Neuron (in vitro differentiated cells): ENCODE results near the gene NAT14.

Source experiments
- H2AFZ ChIP-seq: one replicate; pipeline ENCODE4 v1.6.1; 2013; ENCODE audit warnings: low read depth, mild to moderate bottlenecking, inconsistent platforms, low read length, moderate library complexity
- H3K27me3 ChIP-seq: one replicate; pipeline ENCODE4 v1.6.1; 2013; ENCODE audit warnings: low read length; ENCODE audit not compliant: insufficient read depth
- H3K36me3 ChIP-seq: one replicate; pipeline ENCODE4 v1.6.1; 2013; ENCODE audit warnings: low read length; ENCODE audit not compliant: insufficient read depth
- H3K4me1 ChIP-seq: one replicate; pipeline ENCODE4 v1.6.1; 2013; ENCODE audit warnings: low read length; ENCODE audit not compliant: insufficient read depth
- H3K4me3 ChIP-seq: 2 replicates; pipeline ENCODE4 v1.5.1; 2013; ENCODE audit warnings: mild to moderate bottlenecking, low read length, moderate library complexity
- H3K9me3 ChIP-seq: one replicate; pipeline ENCODE4 v1.6.1; 2013; ENCODE audit warnings: low read length

NAT14 gene, protein sequence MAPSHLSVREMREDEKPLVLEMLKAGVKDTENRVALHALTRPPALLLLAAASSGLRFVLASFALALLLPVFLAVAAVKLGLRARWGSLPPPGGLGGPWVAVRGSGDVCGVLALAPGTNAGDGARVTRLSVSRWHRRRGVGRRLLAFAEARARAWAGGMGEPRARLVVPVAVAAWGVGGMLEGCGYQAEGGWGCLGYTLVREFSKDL

DNA sequence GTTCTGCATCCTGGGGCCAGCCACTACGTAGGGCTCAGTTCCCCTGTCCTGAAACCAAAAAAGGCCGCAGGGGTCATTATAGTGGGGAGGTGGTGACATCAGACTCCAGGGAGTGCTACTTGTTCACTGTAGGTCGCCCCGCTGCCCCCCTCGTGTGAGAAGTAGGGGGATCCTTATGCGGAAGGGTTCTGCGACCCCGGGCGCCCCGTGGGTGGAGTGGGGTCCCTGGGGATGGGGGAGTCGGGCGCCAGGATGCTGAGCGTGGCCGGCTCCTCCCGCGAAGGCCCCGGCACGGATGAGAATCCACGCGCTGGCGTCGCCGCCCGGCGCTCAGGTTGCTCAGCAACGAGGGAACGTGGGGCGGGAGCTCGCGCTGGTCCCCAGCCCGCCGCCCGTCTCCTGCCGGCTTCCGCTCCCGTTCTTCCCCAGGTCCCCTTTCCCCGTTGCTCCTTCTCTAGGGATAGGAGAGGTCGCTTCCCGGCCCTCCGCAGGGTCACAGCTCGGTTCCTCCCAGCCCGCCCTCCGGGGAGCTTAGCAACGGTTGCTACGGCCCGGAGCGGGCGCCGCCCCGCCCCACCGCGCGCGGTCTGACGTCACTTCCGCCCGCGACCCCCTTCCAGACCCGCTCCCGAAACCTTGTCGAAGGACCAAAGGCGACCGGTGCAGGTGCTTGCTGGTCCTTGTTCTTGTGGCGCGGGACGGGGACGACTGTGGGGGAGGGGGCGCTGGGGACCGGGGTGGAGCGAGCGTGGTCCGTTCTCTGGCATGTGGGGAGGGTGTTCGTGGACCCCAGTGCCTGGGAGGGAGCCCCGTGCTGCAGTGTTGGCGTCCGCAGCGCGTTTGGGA lies at the start of gene NAT14:
Gene NAT14, plus strand, starts transcription at position 596 of the 846 bp plus-strand sequence. CDS start 521 bp downstream, outside the sequence.
- H3K9me3 ChIP-seq: no peaks in the 10 kb centered on the region
- peak within 1 kb of the TSS; percentile 66 for H2AFZ ChIP-seq
- peak within 1 kb of the TSS; percentile 67 for H3K4me3 ChIP-seq
- H3K27me3 ChIP-seq: no peaks in the 10 kb centered on the region
- H3K36me3 ChIP-seq: peaks cover 3% of the 10 kb centered on the region
- peaks cover 56% of the 10 kb centered on the region for H3K4me1 ChIP-seq

GRCh38 chr19:55436847-55437246 lies 48.1 kb upstream of the NAT14 start:
- Histone ChIP-seq H3K4me1 (peaks cover 11% of the 10 kb centered on the region), H3K27me3 (peaks cover 27% of the 10 kb centered on the region), H3K9me3 (peaks cover 1% of the 10 kb centered on the region), H2AFZ (no peak overlapping the region), H3K36me3 (no peaks in the 10 kb centered on the region), H3K4me3 (no peak overlapping the region)

- H2AFZ ChIP-seq: no peak overlapping the region
- H3K4me3 ChIP-seq: no peak overlapping the region
- peaks cover 30% of the 10 kb centered on the region for H3K27me3 ChIP-seq
- H3K9me3 ChIP-seq: no peaks in the 10 kb centered on the region
- H3K36me3 ChIP-seq: no peaks in the 10 kb centered on the region
- H3K4me1 ChIP-seq: peaks cover 14% of the 10 kb centered on the region
Observed at GRCh38 chr19:55437410-55437809, 47.6 kb upstream of the NAT14 start.

- peaks cover 42% of the 10 kb centered on the region for H3K27me3 ChIP-seq
Observed at GRCh38 chr19:55439052-55439451, 45.9 kb upstream of the NAT14 start.

GRCh38 chr19:55440411-55441105 lies 44.4 kb upstream of the NAT14 start:
- H3K36me3 ChIP-seq: no peaks in the 10 kb centered on the region
- H3K4me1 ChIP-seq: peaks cover 22% of the 10 kb centered on the region
- H3K27me3 ChIP-seq: peaks cover 53% of the 10 kb centered on the region
- H3K9me3 ChIP-seq: no peaks in the 10 kb centered on the region
- H2AFZ ChIP-seq: no peak overlapping the region
- H3K4me3 ChIP-seq: no peak overlapping the region

More at GRCh38 chr19:55439052-55439451, 45.9 kb upstream of the NAT14 start:
- Histone ChIP-seq H3K4me1 (peaks cover 22% of the 10 kb centered on the region), H3K36me3 (no peaks in the 10 kb centered on the region), H3K4me3 (no peak overlapping the region), H2AFZ (no peak overlapping the region), H3K9me3 (no peaks in the 10 kb centered on the region)

GRCh38 chr19:55441319-55441691 lies 43.7 kb upstream of the NAT14 start:
- H3K9me3 ChIP-seq: no peaks in the 10 kb centered on the region
- H3K27me3 ChIP-seq: peaks cover 57% of the 10 kb centered on the region
- no peak overlapping the region for H3K4me3 ChIP-seq
- H2AFZ ChIP-seq: no peak overlapping the region
- no peaks in the 10 kb centered on the region for H3K36me3 ChIP-seq
- peaks cover 22% of the 10 kb centered on the region for H3K4me1 ChIP-seq

DNA sequence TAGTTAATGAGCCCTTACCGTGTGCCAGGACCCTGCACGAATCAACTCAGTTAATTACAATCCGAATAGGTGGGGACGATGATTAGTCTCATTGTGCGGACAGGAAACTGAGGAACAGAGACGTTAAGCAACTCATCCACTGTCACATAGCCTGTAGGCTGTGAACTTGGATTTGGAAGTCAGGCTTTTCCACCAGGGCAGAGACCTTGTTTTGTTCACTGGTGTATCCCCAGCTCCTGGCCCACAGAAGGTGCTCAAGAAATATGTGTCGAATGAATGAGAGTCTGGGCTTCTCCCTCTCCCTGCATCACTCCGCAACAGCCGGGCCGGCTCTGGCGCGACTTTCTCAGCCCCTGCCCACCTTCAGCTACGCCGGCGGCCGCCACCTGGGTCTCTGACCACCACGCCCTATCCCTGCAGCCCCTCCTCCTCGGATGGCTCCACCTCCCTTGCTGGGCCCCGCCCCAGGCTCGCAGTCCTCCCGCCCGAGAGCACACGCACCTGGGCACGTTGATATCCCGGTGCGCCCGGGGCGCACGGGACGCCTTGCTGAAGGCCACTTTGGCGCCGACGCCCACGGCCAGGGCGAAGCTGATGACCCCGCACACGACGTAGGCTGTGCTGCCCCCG lies 43.2 kb upstream of the NAT14 start:
- no peaks in the 10 kb centered on the region for H3K36me3 ChIP-seq
- no peak overlapping the region for H2AFZ ChIP-seq
- H3K9me3 ChIP-seq: no peaks in the 10 kb centered on the region
- H3K27me3 ChIP-seq: peaks cover 57% of the 10 kb centered on the region
- peaks cover 22% of the 10 kb centered on the region for H3K4me1 ChIP-seq
- no peak overlapping the region for H3K4me3 ChIP-seq

GRCh38 chr19:55442372-55442961 lies 42.5 kb upstream of the NAT14 start:
- H2AFZ ChIP-seq: no peak overlapping the region
- no peak overlapping the region for H3K4me3 ChIP-seq
- peaks cover 57% of the 10 kb centered on the region for H3K27me3 ChIP-seq
- H3K9me3 ChIP-seq: no peaks in the 10 kb centered on the region
- no peaks in the 10 kb centered on the region for H3K36me3 ChIP-seq
- peaks cover 22% of the 10 kb centered on the region for H3K4me1 ChIP-seq

DNA sequence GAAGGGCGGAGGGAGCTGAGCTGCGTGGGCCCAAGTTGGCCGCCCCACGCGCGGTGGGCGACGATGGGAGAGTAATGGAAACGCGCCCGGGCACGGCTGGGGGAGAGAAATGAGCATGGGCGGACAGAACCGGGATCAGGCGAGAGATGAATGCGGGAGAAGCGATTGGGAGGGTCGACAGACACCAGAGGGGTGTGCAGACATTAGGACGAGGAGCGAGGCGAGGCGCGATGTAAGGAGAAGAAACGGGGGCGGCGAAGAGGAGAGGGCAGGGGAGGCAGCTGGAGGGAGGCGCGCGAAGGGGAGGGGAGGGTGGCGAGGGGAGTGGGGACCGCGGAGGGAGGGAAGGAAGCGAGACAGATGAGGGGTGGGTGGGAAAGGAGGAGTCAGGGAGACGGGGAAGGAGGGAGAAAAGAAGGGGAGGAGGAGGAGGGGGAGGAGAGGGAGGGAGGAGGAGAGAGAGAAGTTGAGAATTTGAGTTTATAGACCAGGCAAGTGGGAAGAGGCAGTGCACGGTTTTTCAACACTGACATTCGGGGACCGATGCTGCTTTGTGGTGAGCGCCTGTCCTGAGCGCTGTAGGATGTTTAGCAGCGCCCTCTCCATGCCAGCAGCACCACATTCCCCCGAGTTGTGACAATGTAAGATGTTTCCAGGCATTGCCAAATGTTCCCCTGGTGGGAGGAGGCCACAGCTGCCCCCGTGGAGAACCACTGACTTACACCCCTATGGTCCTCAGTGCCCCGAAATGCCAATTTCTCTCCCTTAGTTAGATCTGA lies 41.8 kb upstream of the NAT14 start, which contains the start of gene SHISA7:
Gene SHISA7, minus strand, starts transcription at position 256 of the 779 bp plus-strand sequence. CDS start 437 bp downstream, outside the sequence.
- H3K4me1 ChIP-seq: peaks cover 22% of the 10 kb centered on the region
- no peak within 1 kb of the TSS for H3K4me3 ChIP-seq
- peaks cover 57% of the 10 kb centered on the region for H3K27me3 ChIP-seq
- H2AFZ ChIP-seq: no peak within 1 kb of the TSS
- no peaks in the 10 kb centered on the region for H3K36me3 ChIP-seq
- no peaks in the 10 kb centered on the region for H3K9me3 ChIP-seq

DNA sequence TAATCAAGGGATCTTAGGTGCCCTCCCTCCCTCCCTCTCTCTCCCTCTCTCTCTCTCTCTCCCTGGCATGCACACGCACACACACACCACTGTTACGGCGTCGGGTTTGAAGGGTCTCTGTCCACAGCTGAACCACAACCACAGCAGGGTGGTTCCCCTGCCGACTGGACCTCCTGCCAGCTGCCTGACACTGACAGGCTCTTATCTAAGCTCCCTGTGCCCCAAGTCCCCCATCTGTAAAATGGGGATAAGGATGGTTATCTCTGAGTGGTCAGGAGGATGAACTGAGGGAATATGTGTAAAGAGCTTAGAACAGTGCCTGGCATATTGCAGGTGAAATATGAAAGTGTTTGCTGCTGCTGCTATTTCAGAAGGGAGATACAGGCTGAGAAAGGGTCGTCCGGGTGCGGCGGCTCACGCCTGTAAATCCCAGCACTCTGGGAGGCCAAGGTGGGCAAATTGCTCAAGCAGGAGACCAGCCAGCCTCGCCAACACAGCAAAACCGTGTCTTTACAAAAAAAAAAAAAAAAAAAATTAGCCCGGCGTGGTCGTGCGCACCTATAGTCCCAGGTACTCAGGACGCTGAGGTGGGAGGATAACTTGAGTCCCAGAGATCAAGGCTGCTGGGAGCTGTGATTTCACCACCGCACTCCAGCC lies 41.0 kb upstream of the NAT14 start:
- H3K27me3 ChIP-seq: peaks cover 56% of the 10 kb centered on the region

DNA sequence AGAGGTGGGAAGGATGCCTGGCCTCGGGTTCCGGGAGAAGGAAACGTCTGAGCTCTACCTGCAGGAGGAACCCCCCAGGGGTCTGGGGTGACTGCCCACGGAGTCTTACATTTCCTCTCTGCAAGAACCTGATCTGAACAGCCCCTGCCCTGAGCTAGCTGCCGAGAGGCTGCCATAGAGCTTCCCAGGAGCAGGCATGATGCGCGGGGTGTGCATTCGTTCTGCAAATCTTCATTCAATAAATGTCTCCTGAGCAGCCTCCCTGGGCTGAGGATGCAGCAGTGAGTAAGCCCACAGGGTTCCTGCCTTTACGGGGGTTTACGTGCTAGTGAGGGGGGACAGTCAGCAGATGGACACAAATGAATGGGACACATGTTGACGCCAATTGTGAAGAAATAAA lies 40.3 kb upstream of the NAT14 start:
- no peak overlapping the region for H3K4me3 ChIP-seq
- peaks cover 50% of the 10 kb centered on the region for H3K27me3 ChIP-seq
- no peaks in the 10 kb centered on the region for H3K36me3 ChIP-seq
- H3K4me1 ChIP-seq: peaks cover 27% of the 10 kb centered on the region
- H2AFZ ChIP-seq: no peak overlapping the region
- no peaks in the 10 kb centered on the region for H3K9me3 ChIP-seq

More for the DNA sequence above, 41.0 kb upstream of the NAT14 start:
- Histone ChIP-seq H3K4me3 (no peak overlapping the region), H3K9me3 (no peaks in the 10 kb centered on the region), H2AFZ (no peak overlapping the region), H3K4me1 (peaks cover 22% of the 10 kb centered on the region), H3K36me3 (no peaks in the 10 kb centered on the region)
